Transverse colon (tissue), 4 donors: Measurements from ENCODE around the gene JCAD. TPM values are rescaled to one million over a fixed set of nuclear protein-coding genes. Genes with fewer than 3 reads are reported as not detected.

Source experiments
- DNase-seq: peaks from one replicate; pipeline ENCODE4 v3.0.0-alpha.2; 2019
- H3K27ac ChIP-seq, 4 donors: fragments of 200-600 bp; sonication (generic); 2 replicates each; pipeline ENCODE4 v1.5.1; 2016 to 2018; ENCODE audit warnings: inconsistent platforms in 4 of 4
- H3K27me3 ChIP-seq: fragments of 200-600 bp; sonication (generic); 2 replicates; pipeline ENCODE4 v1.5.1; 2017; ENCODE audit warnings: inconsistent platforms
- H3K36me3 ChIP-seq, 4 donors: fragments of 200-600 bp; sonication (generic); 2 replicates each; pipeline ENCODE4 v1.5.1; 2017 to 2019; ENCODE audit warnings: inconsistent platforms in 4 of 4
- H3K4me1 ChIP-seq, 4 donors: fragments of 200-600 bp; sonication (generic); 2 replicates each; pipeline ENCODE4 v1.5.1; 2017 to 2020; ENCODE audit warnings: inconsistent platforms in 4 of 4
- H3K4me3 ChIP-seq, 4 donors: fragments of 200-600 bp; sonication (generic); 1 replicate in 1 of 4; 2 replicates in 3 of 4; pipeline versions ENCODE4 v1.5.1 to v1.6.1; 2017 to 2019; ENCODE audit warnings: inconsistent platforms in 4 of 4
- H3K9me3 ChIP-seq, 2 donors: fragments of 200-600 bp; sonication (generic); 2 replicates each; pipeline ENCODE4 v1.5.1; 2017 to 2019; ENCODE audit warnings: inconsistent platforms in 2 of 2
- CTCF ChIP-seq, 5 experiments: fragments of 200-600 bp in 3 of 5; fragments of 450-650 bp in 2 of 5; sonication (generic) in 3 of 5; IDR thresholded peaks; 1 replicate in 2 of 5; 2 replicates in 3 of 5; pipeline ENCODE4 v1.5.1; 2016 to 2017; ENCODE audit warnings: antibody characterized with exemption in 5 of 5, inconsistent platforms in 3 of 5, mild to moderate bottlenecking in 2 of 5, moderate library complexity in 1 of 5
- EP300 ChIP-seq: sonication (generic); formaldehyde crosslinking; IDR thresholded peaks from one replicate; pipeline ENCODE4 v1.6.1; 2017; ENCODE audit warnings: antibody characterized with exemption, low read depth
- POLR2A ChIP-seq: fragments of 450-650 bp; IDR thresholded peaks from one replicate; pipeline ENCODE4 v1.6.1; 2016; ENCODE audit warnings: antibody characterized with exemption, mild to moderate bottlenecking, moderate library complexity
- POLR2AphosphoS5 ChIP-seq, 3 donors: sonication (generic); formaldehyde crosslinking; IDR thresholded peaks; one replicate each; pipeline ENCODE4 v1.6.1; 2016; ENCODE audit warnings: antibody characterized with exemption in 3 of 3
- WGBS, 2 donors: methylation state at CpG; one replicate each; pipeline ENCODE4 v1.1.5; 2018; ENCODE audit warnings: low coverage in 1 of 2; 5-methylcytosine and 5-hydroxymethylcytosine counted together
- in situ Hi-C, 4 donors: fragments of 200-750 bp; cut with MboI; loops; one replicate each; pipeline versions ENCODE4 v1.15.0 to v1.15.1; 2017; ENCODE audit warnings: low sequenced_read_pairs in 3 of 4, low pct_ligation_motif_present in 1 of 4, low pct_unique_long_range_greater_than_20kb in 1 of 4
- intact Hi-C: fragments of 100-400 bp; cut with DNase I; formaldehyde crosslinking; loops from one replicate; pipeline ENCODE4 v1.15.1; 2023; ENCODE audit warnings: low total_unique reads
- total RNA-seq, 4 donors: library from RNA; depleted of rRNA; stranded (reverse); fragments of >200 nt; gene quantifications; one replicate each; pipeline ENCODE4 v1.1.0, GENCODE V29; 2016

JCAD gene
- total RNA-seq, 4 donors from 2014 or later, result 13.0 to 40.8 (median 19.9) TPM

DNA sequence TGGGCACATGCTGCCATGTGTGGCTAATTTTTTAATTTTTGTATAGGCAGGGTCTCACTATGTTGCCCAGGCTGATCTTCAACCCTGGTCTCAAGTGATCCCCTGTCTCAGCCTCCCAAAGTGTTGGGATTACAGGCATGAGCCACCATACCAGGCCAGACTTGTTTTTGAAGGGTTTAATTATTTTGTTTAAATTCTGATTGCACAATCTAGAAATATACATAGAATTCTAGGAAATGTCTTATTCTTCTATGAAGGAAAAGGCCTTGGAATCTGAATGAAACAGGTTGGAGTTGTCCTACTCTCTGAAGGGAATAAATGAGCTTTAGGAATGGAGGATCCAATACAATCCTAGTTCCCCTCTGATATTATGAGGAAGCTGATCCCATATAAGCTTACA, 15.5 kb upstream of the JCAD start:
- no peak overlapping the region for H3K27ac ChIP-seq
- intact Hi-C loops, result no loop called here
- no peak for TF ChIP-seq CTCF (IDR thresholded peaks at IDR 0.05)
- no peak for TF ChIP-seq POLR2AphosphoS5 (IDR thresholded peaks at IDR 0.05)
- no peak for TF ChIP-seq POLR2A
- no peak for TF ChIP-seq EP300
- H3K4me1 ChIP-seq, result no peaks in the 10 kb centered on the region
- no peaks in the 10 kb centered on the region for H3K36me3 ChIP-seq
- in situ Hi-C loops, result no loop called here
- H3K9me3 ChIP-seq, result no peaks in the 10 kb centered on the region
- no peak for DNase-seq
- H3K27me3 ChIP-seq, result no peaks in the 10 kb centered on the region
- no peak overlapping the region for H3K4me3 ChIP-seq

DNA sequence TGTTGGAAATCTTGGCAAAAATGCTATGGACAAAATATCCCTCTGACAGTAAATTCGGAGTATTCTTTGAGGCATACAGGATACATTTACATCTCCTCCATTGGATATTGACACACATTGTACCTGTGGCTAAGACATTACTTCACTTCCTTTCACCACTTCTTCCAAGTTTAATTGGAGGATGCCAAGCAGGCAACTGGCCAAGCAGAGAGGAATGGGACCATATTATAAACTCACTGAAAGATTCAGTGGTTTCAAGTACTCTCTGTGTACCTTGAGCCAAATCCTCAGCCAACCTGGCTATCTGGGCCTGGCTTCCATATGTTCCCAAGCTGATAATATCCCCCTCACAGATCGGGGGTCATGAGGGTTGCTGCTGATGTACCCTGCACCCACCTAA, 14.7 kb upstream of the JCAD start:
- in situ Hi-C loops (no loop called here), intact Hi-C loops (no loop called here)
- no peak for DNase-seq
- TF ChIP-seq POLR2AphosphoS5 (IDR thresholded peaks at IDR 0.05), result no peak
- no peak for TF ChIP-seq CTCF (IDR thresholded peaks at IDR 0.05)
- no peak for TF ChIP-seq EP300
- no peaks in the 10 kb centered on the region for H3K27me3 ChIP-seq
- H3K9me3 ChIP-seq, result no peaks in the 10 kb centered on the region
- 93 to 100% methylated on average over 1 to 2 of the region's 2 CpGs for WGBS, 2 donors
- H3K4me1 ChIP-seq, result no peaks in the 10 kb centered on the region
- no peak overlapping the region for H3K27ac ChIP-seq
- no peak overlapping the region for H3K4me3 ChIP-seq
- no peaks in the 10 kb centered on the region for H3K36me3 ChIP-seq

- no peaks in the 10 kb centered on the region for H3K4me1 ChIP-seq
- H3K36me3 ChIP-seq, result no peaks in the 10 kb centered on the region
- intact Hi-C loops (no loop called here), in situ Hi-C loops (no loop called here)
- WGBS, 2 donors, result 77 to 80% methylated on average over 1 to 4 of the region's 4 CpGs
- H3K27me3 ChIP-seq, result no peaks in the 10 kb centered on the region
- no peak for TF ChIP-seq CTCF (IDR thresholded peaks at IDR 0.05)
- TF ChIP-seq POLR2AphosphoS5 (IDR thresholded peaks at IDR 0.05), result no peak
- no peak for TF ChIP-seq POLR2A
- no peak for TF ChIP-seq EP300
- no peak overlapping the region for H3K27ac ChIP-seq
- no peak for DNase-seq
- no peak overlapping the region for H3K4me3 ChIP-seq
- H3K9me3 ChIP-seq, result no peaks in the 10 kb centered on the region
Measured at GRCh38 chr10:30073767-30074060, 14.3 kb upstream of the JCAD start.

DNA sequence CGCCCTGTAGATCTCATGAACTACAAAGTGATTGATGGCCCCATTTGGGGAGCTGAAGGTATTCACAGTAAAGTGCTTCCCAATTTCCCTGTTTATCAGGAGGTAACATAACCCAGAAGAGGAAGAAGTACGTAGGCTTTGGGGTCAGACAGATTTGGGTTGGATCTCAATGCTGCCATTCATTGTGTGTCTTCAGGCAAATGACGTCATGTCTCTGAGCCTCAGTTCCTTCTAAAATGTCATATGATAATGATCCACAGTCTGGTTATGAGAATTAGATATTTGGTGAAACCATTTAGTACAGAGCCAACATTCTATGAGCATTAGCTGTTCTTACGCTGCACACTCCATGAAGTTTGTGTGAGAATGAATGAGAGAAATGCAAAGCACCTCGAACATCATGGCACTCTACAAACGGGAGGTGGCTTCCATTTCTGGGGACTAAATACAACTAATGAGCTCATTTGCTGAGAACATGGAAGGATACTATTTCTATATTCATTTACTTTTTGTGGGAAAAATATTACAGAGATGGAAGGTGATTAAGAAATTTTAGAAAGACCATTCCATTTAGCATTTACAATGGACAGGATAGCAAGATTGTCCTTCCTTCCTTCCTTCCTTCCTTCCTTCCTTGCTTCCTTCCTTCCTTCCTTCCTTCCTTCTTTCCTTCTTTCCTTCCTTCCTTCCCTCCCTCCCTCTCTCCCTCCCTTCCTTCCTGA, 13.8 kb upstream of the JCAD start:
- intact Hi-C loops (no loop called here), in situ Hi-C loops (no loop called here)

More for the DNA sequence above, 13.8 kb upstream of the JCAD start:
- no peak for TF ChIP-seq CTCF (IDR thresholded peaks at IDR 0.05)
- Histone ChIP-seq H3K27ac (no peak overlapping the region), H3K36me3 (no peaks in the 10 kb centered on the region), H3K9me3 (no peaks in the 10 kb centered on the region), H3K4me1 (no peaks in the 10 kb centered on the region), H3K4me3 (no peak overlapping the region), H3K27me3 (no peaks in the 10 kb centered on the region)
- DNase-seq, result no peak
- 70 to 87% methylated on average over 3 to 6 of the region's 6 CpGs for WGBS, 2 donors
